PC-9 (cell line): ENCODE data around the gene TFRC. TPM values are rescaled to one million over a fixed set of nuclear protein-coding genes. Genes with fewer than 3 reads are reported as not detected.
"Not testable (repeated sequence)": the region's sequence is repeated elsewhere in the genome, so short reads cannot be mapped to it uniquely, and the experiment has no call there.

ENCODE experiments used
- BruUV-seq: library from RNA; stranded (reverse); fragments of 400-500 nt; replicated peaks from 2 replicates; lab custom pipeline; 2021; lab: Mats Ljungman, UMichigan
- CTCF ChIA-PET: fragments of 300-600 bp; sonication (Branson Sonifier 250); formaldehyde crosslinking; loops from one replicate; lab custom pipeline; 2022; ENCODE audit warnings: antibody characterized with exemption; lab: Charles Lee
- POLR2A ChIA-PET: fragments of 300-600 bp; sonication (Branson Sonifier 250); formaldehyde crosslinking; loops from one replicate; lab custom pipeline; 2022; ENCODE audit warnings: antibody characterized with exemption; ENCODE audit not compliant: unreplicated experiment; lab: Charles Lee
- DNase-seq, 2 experiments: peaks; one replicate each; pipeline versions ENCODE4 v3.0.0 to v3.0.0-alpha.2; 2015 to 2022; ENCODE audit warnings: mixed read lengths in 1 of 2
- H2AFZ ChIP-seq: fragments of 200-600 bp; sonication (generic); 2 replicates; pipeline ENCODE4 v1.8.1; 2017; ENCODE audit warnings: antibody characterized with exemption
- H3F3A ChIP-seq: fragments of 200-600 bp; sonication (generic); 2 replicates; pipeline ENCODE4 v1.8.1; 2017; ENCODE audit warnings: antibody characterized with exemption, mild to moderate bottlenecking, low read depth; ENCODE audit not compliant: insufficient read depth
- H3K27ac ChIP-seq: fragments of 200-600 bp; sonication (generic); 2 replicates; pipeline ENCODE4 v1.6.1; 2016; ENCODE audit warnings: mixed run types
- H3K27me3 ChIP-seq: fragments of 200-600 bp; sonication (generic); 2 replicates; pipeline ENCODE4 v1.6.1; 2016; ENCODE audit warnings: low read depth, mixed run types; ENCODE audit not compliant: insufficient read depth
- H3K36me3 ChIP-seq: fragments of 200-600 bp; sonication (generic); 2 replicates; pipeline ENCODE4 v1.6.1; 2016; ENCODE audit warnings: low read depth, mixed run types
- H3K4me1 ChIP-seq: fragments of 200-600 bp; sonication (generic); replicated peaks from 2 replicates; pipeline ENCODE4 v1.6.1; 2016; ENCODE audit warnings: mixed run types; ENCODE audit not compliant: insufficient read depth
- H3K4me2 ChIP-seq: fragments of 200-600 bp; sonication (generic); 2 replicates; pipeline ENCODE4 v1.6.1; 2017; ENCODE audit warnings: mixed run types
- H3K4me3 ChIP-seq: fragments of 200-600 bp; sonication (generic); 2 replicates; pipeline ENCODE4 v1.6.1; 2016; ENCODE audit warnings: mixed run types
- H3K79me2 ChIP-seq: fragments of 200-600 bp; sonication (generic); 2 replicates; pipeline ENCODE4 v1.6.1; 2017; ENCODE audit warnings: low read depth, mixed run types
- H3K9me2 ChIP-seq: fragments of 200-600 bp; sonication (generic); 2 replicates; pipeline ENCODE4 v1.8.1; 2017; ENCODE audit warnings: mild to moderate bottlenecking; ENCODE audit not compliant: insufficient read depth
- H3K9me3 ChIP-seq: fragments of 200-600 bp; sonication (generic); 2 replicates; pipeline ENCODE4 v1.8.1; 2016; ENCODE audit warnings: low read depth; ENCODE audit not compliant: insufficient read depth
- H4K20me1 ChIP-seq: fragments of 200-600 bp; sonication (generic); 2 replicates; pipeline ENCODE4 v1.8.1; 2017; ENCODE audit not compliant: insufficient read depth
- CTCF ChIP-seq: fragments of 200-600 bp; sonication (generic); conservative IDR thresholded peaks from 2 replicates; pipeline ENCODE4 v1.6.1; 2017; ENCODE audit warnings: mixed run types, antibody characterized with exemption, mild to moderate bottlenecking, moderate library complexity
- EZH2 ChIP-seq: fragments of 200-600 bp; sonication (generic); IDR thresholded peaks from 2 replicates; pipeline ENCODE4 v1.8.0; 2017; ENCODE audit warnings: antibody characterized with exemption, low read depth
- intact Hi-C: fragments of 100-400 bp; cut with micrococcal nuclease; formaldehyde crosslinking; loops from one replicate; pipeline ENCODE4 v1.10.0; 2022; ENCODE audit not compliant: unreplicated experiment
- total RNA-seq: library from RNA; stranded (reverse); gene quantifications from 2 replicates; pipeline ENCODE4 v1.2.3, GENCODE V29; 2021

Gene TFRC
- total RNA-seq, 1 experiment from 2014 or later, result 195 TPM

GRCh38 chr3:196026059-196026458 is 55.8 kb downstream of the TFRC start:
- H3K4me3 ChIP-seq, H2AFZ ChIP-seq, H3K9me2 ChIP-seq, H3K4me2 ChIP-seq, H3K79me2 ChIP-seq, H3K27me3 ChIP-seq, POLR2A ChIA-PET, H3K9me3 ChIP-seq, H3K4me1 ChIP-seq, BruUV-seq, H3K36me3 ChIP-seq, H3K27ac ChIP-seq, H3F3A ChIP-seq, H4K20me1 ChIP-seq: not testable (repeated sequence)
- TF ChIP-seq CTCF, result peak; percentile 77
- peak; percentile 28 to 66 for DNase-seq
- CTCF ChIA-PET, result interaction anchor here (0.6 to 1.3 kb wide), 4 partner anchors 10 to 171 kb away, joined by 3 to 6 read pairs (median 4); no protein-coding TSS in a partner anchor
- intact Hi-C loops, result loop anchor here (1.0 to 5.0 kb wide), 4 partner anchors 46 to 493 kb away; no protein-coding TSS in a partner anchor

DNA sequence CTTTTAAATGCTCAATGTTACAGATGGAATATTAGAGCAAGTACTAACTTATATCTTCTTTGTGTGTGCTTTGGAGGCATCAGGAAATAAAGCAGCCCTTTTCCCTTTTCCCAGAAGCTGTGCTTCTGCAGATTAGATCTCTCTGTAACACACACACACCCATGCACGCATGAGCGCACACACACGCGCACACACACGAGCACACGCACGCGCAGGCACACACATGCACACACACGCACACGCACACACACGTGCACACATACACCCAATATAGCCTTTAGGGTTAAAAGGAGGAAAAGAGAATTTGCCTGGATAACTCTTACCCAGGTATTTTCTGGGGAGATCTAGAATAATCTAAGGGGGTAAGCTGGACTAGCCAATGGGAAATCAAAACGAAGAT is 56.9 kb downstream of the TFRC start:
- no peaks in the 10 kb centered on the region for H3K9me3 ChIP-seq
- H4K20me1 ChIP-seq, result no peaks in the 10 kb centered on the region
- H3K36me3 ChIP-seq, result no peaks in the 10 kb centered on the region
- no peaks in the 10 kb centered on the region for H3K4me1 ChIP-seq
- H3K27me3 ChIP-seq, result no peaks in the 10 kb centered on the region
- H2AFZ ChIP-seq, result no peak overlapping the region
- no peaks in the 10 kb centered on the region for H3K79me2 ChIP-seq
- intact Hi-C loops, result loop anchor here (5.0 kb wide), 1 partner anchor 47 kb away; no protein-coding TSS in a partner anchor
- TF ChIP-seq CTCF (no peak), EZH2 (no peak)
- H3F3A ChIP-seq, result no peaks in the 10 kb centered on the region; the same call in 1 of the 2 replicates
- no TSS peak for BruUV-seq
- POLR2A ChIA-PET, result no interaction called here
- no peak overlapping the region for H3K4me2 ChIP-seq
- CTCF ChIA-PET, result interaction anchor here (0.7 kb wide), 1 partner anchor 492 kb away, joined by 4 read pairs; no protein-coding TSS in a partner anchor
- no peak overlapping the region for H3K27ac ChIP-seq
- no peak overlapping the region for H3K4me3 ChIP-seq
- H3K9me2 ChIP-seq, result no peaks in the 10 kb centered on the region
- peak in 1 of 2 experiments; percentile 11 for DNase-seq

- intact Hi-C loops, result no loop called here
- TF ChIP-seq CTCF (no peak), EZH2 (no peak)
- no peaks in the 10 kb centered on the region for H3K27me3 ChIP-seq
- H3K4me1 ChIP-seq, result no peaks in the 10 kb centered on the region
- no peaks in the 10 kb centered on the region for H3K9me3 ChIP-seq
- no peak overlapping the region for H2AFZ ChIP-seq
- H3F3A ChIP-seq, result no peaks in the 10 kb centered on the region; the same call in 1 of the 2 replicates
- no peaks in the 10 kb centered on the region for H3K36me3 ChIP-seq
- DNase-seq, result peak in 1 of 2 experiments; percentile 13
- no peaks in the 10 kb centered on the region for H3K79me2 ChIP-seq
- no peak overlapping the region for H3K4me3 ChIP-seq
- no TSS peak for BruUV-seq
- ChIA-PET CTCF (interaction anchor here (0.7 kb wide), 1 partner anchor 63 kb away, joined by 3 read pairs; no protein-coding TSS in a partner anchor), POLR2A (interaction anchor here (0.7 kb wide), 1 partner anchor 123 kb away, joined by 3 read pairs; no protein-coding TSS in a partner anchor)
- no peaks in the 10 kb centered on the region for H3K9me2 ChIP-seq
- no peak overlapping the region for H3K27ac ChIP-seq
- H3K4me2 ChIP-seq, result no peak overlapping the region
- H4K20me1 ChIP-seq, result no peaks in the 10 kb centered on the region
These were observed 57.9 kb downstream of the TFRC start for GRCh38 chr3:196023947-196024346.

GRCh38 chr3:196022499-196022878 is 59.4 kb downstream of the TFRC start:
- BruUV-seq, H3K36me3 ChIP-seq, H3K27ac ChIP-seq, H3K9me3 ChIP-seq, H3K27me3 ChIP-seq, H2AFZ ChIP-seq, intact Hi-C loops, H3K9me2 ChIP-seq, H3F3A ChIP-seq, H4K20me1 ChIP-seq, H3K79me2 ChIP-seq, H3K4me2 ChIP-seq, H3K4me1 ChIP-seq, H3K4me3 ChIP-seq: not testable (repeated sequence)
- ChIA-PET POLR2A (interaction anchor here (0.6 kb wide), 1 partner anchor 130 kb away, joined by 5 read pairs; no protein-coding TSS in a partner anchor), CTCF (interaction anchor here (1.1 kb wide), 1 partner anchor 391 kb away, joined by 5 read pairs; no protein-coding TSS in a partner anchor)
- peak in 1 of 2 experiments; percentile 33 for DNase-seq
